RWPE2 (cell line): ENCODE results near the gene PARP14.
A peak's percentile ranks its signal among the peaks of the same experiment; 100 is the strongest.

ENCODE experiments used
- ATAC-seq: fragments of 200-7000 bp; cut with Tn5 transposase; 3 replicates; pipeline ENCODE4 v1.9.1; 2021; ENCODE audit warnings: low read depth
- DNase-seq: peaks from one replicate; pipeline ENCODE4 v3.0.0-alpha.2; 2020; ENCODE audit warnings: low spot score
- H3K27ac ChIP-seq: fragments of 450-650 bp; 2 replicates; pipeline ENCODE4 v1.5.1; 2017; ENCODE audit warnings: mild to moderate bottlenecking; ENCODE audit not compliant: poor library complexity, severe bottlenecking
- H3K27me3 ChIP-seq: fragments of 250-450 bp; sonication (Bioruptor Pico); 2 replicates; pipeline ENCODE4 v1.5.1; 2021; ENCODE audit warnings: mild to moderate bottlenecking, moderate library complexity; ENCODE audit not compliant: insufficient read depth, poor library complexity, severe bottlenecking
- H3K36me3 ChIP-seq: fragments of 250-450 bp; sonication (Bioruptor Pico); 2 replicates; pipeline ENCODE4 v1.5.1; 2020; ENCODE audit warnings: low read depth, mild to moderate bottlenecking, moderate library complexity
- H3K4me1 ChIP-seq: fragments of 250-450 bp; sonication (Bioruptor Pico); 2 replicates; pipeline ENCODE4 v1.5.1; 2021; ENCODE audit warnings: mild to moderate bottlenecking, moderate library complexity; ENCODE audit not compliant: insufficient read depth, poor library complexity, severe bottlenecking
- H3K4me3 ChIP-seq: fragments of 250-450 bp; sonication (Bioruptor Pico); 2 replicates; pipeline ENCODE4 v1.5.1; 2021; ENCODE audit warnings: mild to moderate bottlenecking, moderate library complexity; ENCODE audit not compliant: severe bottlenecking
- H3K9me3 ChIP-seq: fragments of 250-450 bp; sonication (Bioruptor Pico); 2 replicates; pipeline ENCODE4 v1.5.1; 2021; ENCODE audit warnings: mild to moderate bottlenecking, moderate library complexity; ENCODE audit not compliant: severe bottlenecking
- CTCF ChIP-seq: fragments of 450-650 bp; IDR thresholded peaks from one replicate; pipeline ENCODE4 v1.5.1; 2017; ENCODE audit warnings: mild to moderate bottlenecking, moderate library complexity; ENCODE audit not compliant: poor library complexity, severe bottlenecking

PARP14 gene

GRCh38 chr3:122692674-122693073, 12.0 kb downstream of the PARP14 start:
- no peak for DNase-seq
- H3K27me3 ChIP-seq = no peaks in the 10 kb centered on the region
- TF ChIP-seq CTCF = no peak

GRCh38 chr3:122694966-122695365, 14.3 kb downstream of the PARP14 start:
- no peak for ATAC-seq
- DNase-seq = no peak
- H3K4me3 ChIP-seq = no peak overlapping the region
- no peak overlapping the region for H3K27ac ChIP-seq
- peaks cover 37% of the 10 kb centered on the region for H3K36me3 ChIP-seq
- no peaks in the 10 kb centered on the region for H3K9me3 ChIP-seq
- no peaks in the 10 kb centered on the region for H3K4me1 ChIP-seq
- TF ChIP-seq CTCF = no peak
- H3K27me3 ChIP-seq = no peaks in the 10 kb centered on the region

More at GRCh38 chr3:122692674-122693073, 12.0 kb downstream of the PARP14 start:
- Histone ChIP-seq H3K4me1 (no peaks in the 10 kb centered on the region), H3K4me3 (no peak overlapping the region), H3K9me3 (no peaks in the 10 kb centered on the region), H3K27ac (no peak overlapping the region), H3K36me3 (peaks cover 30% of the 10 kb centered on the region)
- ATAC-seq = no peak

GRCh38 chr3:122695927-122696561, 15.4 kb downstream of the PARP14 start:
- ATAC-seq (no peak), DNase-seq (no peak)
- no peak for TF ChIP-seq CTCF
- Histone ChIP-seq H3K27ac (no peak overlapping the region), H3K9me3 (no peaks in the 10 kb centered on the region), H3K4me1 (no peaks in the 10 kb centered on the region), H3K4me3 (no peak overlapping the region), H3K27me3 (no peaks in the 10 kb centered on the region), H3K36me3 (peaks cover 37% of the 10 kb centered on the region)

- ATAC-seq = 0 out of 3 replicates have a peak, but pooled peaks have one; percentile 41
- Histone ChIP-seq H3K27ac (no peak overlapping the region), H3K4me3 (no peak overlapping the region), H3K27me3 (no peaks in the 10 kb centered on the region), H3K36me3 (peaks cover 30% of the 10 kb centered on the region), H3K9me3 (no peaks in the 10 kb centered on the region), H3K4me1 (no peaks in the 10 kb centered on the region)
- DNase-seq = no peak
- TF ChIP-seq CTCF = no peak
Observed at GRCh38 chr3:122697952-122698620, 17.4 kb downstream of the PARP14 start.

- no peak overlapping the region for H3K27ac ChIP-seq
- TF ChIP-seq CTCF = no peak
- ATAC-seq (no peak), DNase-seq (no peak)
- no peak overlapping the region for H3K4me3 ChIP-seq
- H3K27me3 ChIP-seq = no peaks in the 10 kb centered on the region
- no peaks in the 10 kb centered on the region for H3K9me3 ChIP-seq
- H3K36me3 ChIP-seq = peaks cover 34% of the 10 kb centered on the region
- no peaks in the 10 kb centered on the region for H3K4me1 ChIP-seq
Observed at GRCh38 chr3:122700193-122700592, 19.6 kb downstream of the PARP14 start.
